Activated naive CD4-positive, alpha-beta T cell treated with anti-CD3 and anti-CD28 coated beads, Interleukin-2, amount 50 U/mL, for 24 hours (primary cell): Measurements from ENCODE around the gene PRRT2.
"Not testable (repeated sequence)": the region's sequence is repeated elsewhere in the genome, so short reads cannot be mapped to it uniquely, and the experiment has no call there.

Experiments used
- H3K27ac Mint-ChIP-seq: one replicate; pipeline ENCODE4 v1.8.0; 2021; ENCODE audit warnings: mild to moderate bottlenecking, mixed read lengths
- H3K27me3 Mint-ChIP-seq: one replicate; pipeline ENCODE4 v1.8.0; 2021; ENCODE audit warnings: mixed read lengths
- H3K36me3 Mint-ChIP-seq: one replicate; pipeline ENCODE4 v1.8.0; 2021; ENCODE audit warnings: mixed read lengths
- H3K4me1 Mint-ChIP-seq: one replicate; pipeline ENCODE4 v1.8.0; 2021; ENCODE audit warnings: mixed read lengths
- H3K4me3 Mint-ChIP-seq: one replicate; pipeline ENCODE4 v1.8.0; 2021; ENCODE audit warnings: mild to moderate bottlenecking, mixed read lengths
- H3K9me3 Mint-ChIP-seq: one replicate; pipeline ENCODE4 v1.8.0; 2021; ENCODE audit warnings: mixed read lengths

The PRRT2 gene

GRCh38 chr16:29784901-29785500, 27.0 kb upstream of the PRRT2 start:
- H3K27ac Mint-ChIP-seq = peak overlapping the region; percentile 76
- peak overlapping the region; percentile 66 for H3K4me3 Mint-ChIP-seq
- H3K27me3 Mint-ChIP-seq = no peaks in the 10 kb centered on the region
- no peaks in the 10 kb centered on the region for H3K36me3 Mint-ChIP-seq
- no peaks in the 10 kb centered on the region for H3K9me3 Mint-ChIP-seq
- H3K4me1 Mint-ChIP-seq = peaks cover 37% of the 10 kb centered on the region

- not testable (repeated sequence) for H3K4me3 Mint-ChIP-seq, H3K27ac Mint-ChIP-seq, H3K36me3 Mint-ChIP-seq, H3K9me3 Mint-ChIP-seq, H3K27me3 Mint-ChIP-seq
- H3K4me1 Mint-ChIP-seq = peaks cover 42% of the 10 kb centered on the region
Measured at GRCh38 chr16:29787155-29787554, 24.8 kb upstream of the PRRT2 start.

GRCh38 chr16:29789775-29790182, 22.2 kb upstream of the PRRT2 start:
- H3K9me3 Mint-ChIP-seq = no peaks in the 10 kb centered on the region
- H3K36me3 Mint-ChIP-seq = peaks cover 7% of the 10 kb centered on the region
- peaks cover 45% of the 10 kb centered on the region for H3K4me1 Mint-ChIP-seq
- H3K27me3 Mint-ChIP-seq = no peaks in the 10 kb centered on the region
- peak overlapping the region; percentile 95 for H3K4me3 Mint-ChIP-seq
- peak overlapping the region; percentile 97 for H3K27ac Mint-ChIP-seq

- Mint-ChIP-seq H3K36me3 (peaks cover 7% of the 10 kb centered on the region), H3K27ac (peak within 1 kb of the TSS; percentile 97), H3K9me3 (no peaks in the 10 kb centered on the region), H3K27me3 (no peaks in the 10 kb centered on the region), H3K4me3 (peak within 1 kb of the TSS; percentile 95), H3K4me1 (peaks cover 39% of the 10 kb centered on the region)
Measured at GRCh38 chr16:29790183-29790948, 21.6 kb upstream of the PRRT2 start, which contains the start of gene KIF22. KIF22 (plus strand) TSS chr16:29790751; CDS start chr16:29790760, 9 bp downstream.

GRCh38 chr16:29790949-29791844, 20.8 kb upstream of the PRRT2 start:
- no peaks in the 10 kb centered on the region for H3K27me3 Mint-ChIP-seq
- peaks cover 7% of the 10 kb centered on the region for H3K36me3 Mint-ChIP-seq
- H3K4me1 Mint-ChIP-seq = peaks cover 36% of the 10 kb centered on the region
- H3K9me3 Mint-ChIP-seq = no peaks in the 10 kb centered on the region
- peak overlapping the region; percentile 97 for H3K27ac Mint-ChIP-seq
- peak overlapping the region; percentile 95 for H3K4me3 Mint-ChIP-seq

- H3K4me1 Mint-ChIP-seq = peaks cover 36% of the 10 kb centered on the region
- H3K4me3 Mint-ChIP-seq = peak overlapping the region; percentile 95
- H3K27ac Mint-ChIP-seq = peak overlapping the region; percentile 47
- H3K9me3 Mint-ChIP-seq = no peaks in the 10 kb centered on the region
- peaks cover 7% of the 10 kb centered on the region for H3K36me3 Mint-ChIP-seq
- H3K27me3 Mint-ChIP-seq = no peaks in the 10 kb centered on the region
Measured at GRCh38 chr16:29791845-29792807, 19.9 kb upstream of the PRRT2 start.

GRCh38 chr16:29793153-29793552, 18.8 kb upstream of the PRRT2 start:
- Mint-ChIP-seq H3K4me3 (peak overlapping the region; percentile 53), H3K4me1 (peaks cover 36% of the 10 kb centered on the region)
- H3K9me3 Mint-ChIP-seq, H3K36me3 Mint-ChIP-seq, H3K27ac Mint-ChIP-seq, H3K27me3 Mint-ChIP-seq: not testable (repeated sequence)

GRCh38 chr16:29794231-29794710, 17.7 kb upstream of the PRRT2 start:
- no peak overlapping the region for H3K4me3 Mint-ChIP-seq
- H3K36me3 Mint-ChIP-seq = peaks cover 7% of the 10 kb centered on the region
- no peaks in the 10 kb centered on the region for H3K9me3 Mint-ChIP-seq
- H3K27me3 Mint-ChIP-seq = no peaks in the 10 kb centered on the region
- H3K4me1 Mint-ChIP-seq = peaks cover 32% of the 10 kb centered on the region
- H3K27ac Mint-ChIP-seq = no peak overlapping the region

- H3K4me3 Mint-ChIP-seq = no peak overlapping the region
- no peaks in the 10 kb centered on the region for H3K9me3 Mint-ChIP-seq
- peaks cover 1% of the 10 kb centered on the region for H3K36me3 Mint-ChIP-seq
- no peaks in the 10 kb centered on the region for H3K27me3 Mint-ChIP-seq
- peaks cover 17% of the 10 kb centered on the region for H3K4me1 Mint-ChIP-seq
- H3K27ac Mint-ChIP-seq = peak overlapping the region; percentile 51
Measured at GRCh38 chr16:29802416-29802935, 9.5 kb upstream of the PRRT2 start.

GRCh38 chr16:29804020-29804419, 8.0 kb upstream of the PRRT2 start:
- Mint-ChIP-seq H3K36me3 (peaks cover 5% of the 10 kb centered on the region), H3K27me3 (no peaks in the 10 kb centered on the region), H3K4me1 (peaks cover 26% of the 10 kb centered on the region), H3K9me3 (no peaks in the 10 kb centered on the region), H3K4me3 (peak overlapping the region; percentile 100), H3K27ac (peak overlapping the region; percentile 92)

GRCh38 chr16:29804455-29805231, 7.3 kb upstream of the PRRT2 start:
- H3K4me3 Mint-ChIP-seq = peak overlapping the region; percentile 100
- peaks cover 5% of the 10 kb centered on the region for H3K36me3 Mint-ChIP-seq
- H3K9me3 Mint-ChIP-seq = no peaks in the 10 kb centered on the region
- no peaks in the 10 kb centered on the region for H3K27me3 Mint-ChIP-seq
- H3K4me1 Mint-ChIP-seq = peaks cover 29% of the 10 kb centered on the region
- H3K27ac Mint-ChIP-seq = peak overlapping the region; percentile 100

- Mint-ChIP-seq H3K4me3 (peak overlapping the region; percentile 100), H3K36me3 (peaks cover 5% of the 10 kb centered on the region), H3K27ac (peak overlapping the region; percentile 100), H3K4me1 (peaks cover 37% of the 10 kb centered on the region), H3K9me3 (no peaks in the 10 kb centered on the region), H3K27me3 (no peaks in the 10 kb centered on the region)
Measured at GRCh38 chr16:29805232-29806098, 6.5 kb upstream of the PRRT2 start.

GRCh38 chr16:29806099-29806579, 5.9 kb upstream of the PRRT2 start, which contains the start of gene MAZ:
MAZ (plus strand) TSS chr16:29806529; CDS start chr16:29806702, 173 bp downstream.
- H3K27me3 Mint-ChIP-seq = no peaks in the 10 kb centered on the region
- H3K4me1 Mint-ChIP-seq = peaks cover 44% of the 10 kb centered on the region
- peaks cover 5% of the 10 kb centered on the region for H3K36me3 Mint-ChIP-seq
- peak within 1 kb of the TSS; percentile 100 for H3K27ac Mint-ChIP-seq
- no peaks in the 10 kb centered on the region for H3K9me3 Mint-ChIP-seq
- H3K4me3 Mint-ChIP-seq = peak within 1 kb of the TSS; percentile 100
